Uterus (tissue), 4 donors: ENCODE data around the gene KIF5A. TPM values are rescaled to one million over a fixed set of nuclear protein-coding genes. Genes with fewer than 3 reads are reported as not detected.

ENCODE experiments used
- DNase-seq, 2 donors: peaks; one replicate each; pipeline ENCODE4 v3.0.0-alpha.2; 2019 to 2020
- H3K27ac ChIP-seq, 2 donors: fragments of 200-600 bp; sonication (generic); 1 replicate in 1 of 2; 2 replicates in 1 of 2; pipeline ENCODE4 v1.5.1; 2016 to 2018
- H3K27me3 ChIP-seq, 2 donors: fragments of 200-600 bp; sonication (generic); one replicate each; pipeline ENCODE4 v1.5.1; 2018 to 2019; ENCODE audit warnings: control low read depth in 1 of 2
- H3K36me3 ChIP-seq, 2 donors: fragments of 200-600 bp; sonication (generic); one replicate each; pipeline ENCODE4 v1.5.1; 2019; ENCODE audit warnings: control low read depth in 1 of 2
- H3K4me1 ChIP-seq, 2 donors: fragments of 200-600 bp; sonication (generic); one replicate each; pipeline ENCODE4 v1.5.1; 2018 to 2019; ENCODE audit warnings: control low read depth in 1 of 2
- H3K4me3 ChIP-seq, 2 donors: fragments of 200-600 bp; sonication (generic); 1 replicate in 1 of 2; 2 replicates in 1 of 2; pipeline ENCODE4 v1.5.1; 2018 to 2019; ENCODE audit warnings: mild to moderate bottlenecking in 1 of 2
- H3K9me3 ChIP-seq, 2 donors: fragments of 200-600 bp; sonication (generic); one replicate each; pipeline ENCODE4 v1.5.1; 2019; ENCODE audit warnings: control low read depth in 1 of 2
- CTCF ChIP-seq, 4 experiments: fragments of 200-600 bp in 2 of 4; fragments of 450-650 bp in 2 of 4; sonication (generic) in 2 of 4; IDR thresholded peaks; one replicate each; pipeline ENCODE4 v1.5.1; 2016 to 2019; ENCODE audit warnings: antibody characterized with exemption in 4 of 4, mild to moderate bottlenecking in 2 of 4, moderate library complexity in 1 of 4
- POLR2A ChIP-seq, 2 donors: fragments of 450-650 bp; IDR thresholded peaks; one replicate each; pipeline ENCODE4 v1.6.1; 2016; ENCODE audit warnings: antibody characterized with exemption in 2 of 2, mild to moderate bottlenecking in 1 of 2, moderate library complexity in 1 of 2
- intact Hi-C: fragments of 100-400 bp; cut with DNase I; formaldehyde crosslinking; loops from one replicate; pipeline ENCODE4 v1.15.1; 2023; ENCODE audit warnings: low total_unique reads
- total RNA-seq, 4 donors: library from RNA; depleted of rRNA in 3 of 4; stranded (reverse); fragments of >200 nt in 3 of 4; gene quantifications; one replicate each; pipeline versions ENCODE4 v1.1.0 to v1.2.4, GENCODE V29; 2014 to 2023
- donor health status: DM: yes; HTN: yes; CAD: no.

The KIF5A gene
- total RNA-seq, 4 donors from 2014 or later: 0.59 to 5.1 (median 1.9) TPM

- Histone ChIP-seq H3K9me3 (no peaks in the 10 kb centered on the region), H3K27me3 (no peaks in the 10 kb centered on the region), H3K4me1 (peaks cover 0 to under 1% of the 10 kb centered on the region in 2 donors), H3K27ac (no peak overlapping the region), H3K4me3 (no peak overlapping the region), H3K36me3 (no peaks in the 10 kb centered on the region)
- TF ChIP-seq CTCF (IDR thresholded peaks at IDR 0.05) (no peak), POLR2A (IDR thresholded peaks at IDR 0.05) (no peak)
- no peak for DNase-seq
- intact Hi-C loops: no loop called here
Observed at GRCh38 chr12:57626111-57626920, 76.5 kb downstream of the KIF5A start.

- intact Hi-C loops: no loop called here
- no peak for DNase-seq
- H3K27ac ChIP-seq: no peak overlapping the region
- H3K4me3 ChIP-seq: no peak overlapping the region
- no peaks in the 10 kb centered on the region for H3K9me3 ChIP-seq
- H3K36me3 ChIP-seq: no peaks in the 10 kb centered on the region
- TF ChIP-seq POLR2A (IDR thresholded peaks at IDR 0.05): no peak
- no peak for TF ChIP-seq CTCF (IDR thresholded peaks at IDR 0.05)
- H3K27me3 ChIP-seq: no peaks in the 10 kb centered on the region
- H3K4me1 ChIP-seq: no peaks in the 10 kb centered on the region
Observed at GRCh38 chr12:57626921-57627445, 77.1 kb downstream of the KIF5A start.

GRCh38 chr12:57627501-57628279 is 77.8 kb downstream of the KIF5A start:
- H3K4me1 ChIP-seq: no peaks in the 10 kb centered on the region
- no peaks in the 10 kb centered on the region for H3K27me3 ChIP-seq
- no peaks in the 10 kb centered on the region for H3K9me3 ChIP-seq
- intact Hi-C loops: no loop called here
- no peak overlapping the region for H3K4me3 ChIP-seq
- no peak overlapping the region for H3K27ac ChIP-seq
- DNase-seq: peak in 1 of 2 donors; percentile 14
- H3K36me3 ChIP-seq: no peaks in the 10 kb centered on the region
- TF ChIP-seq CTCF (IDR thresholded peaks at IDR 0.05) (no peak), POLR2A (IDR thresholded peaks at IDR 0.05) (no peak)

- DNase-seq: no peak
- Histone ChIP-seq H3K4me1 (no peaks in the 10 kb centered on the region), H3K27ac (no peak overlapping the region), H3K27me3 (no peaks in the 10 kb centered on the region), H3K36me3 (no peaks in the 10 kb centered on the region), H3K9me3 (no peaks in the 10 kb centered on the region), H3K4me3 (no peak overlapping the region)
- TF ChIP-seq POLR2A (IDR thresholded peaks at IDR 0.05) (no peak), CTCF (IDR thresholded peaks at IDR 0.05) (no peak)
- intact Hi-C loops: no loop called here
Observed at GRCh38 chr12:57628280-57629191, 78.7 kb downstream of the KIF5A start.
